Naive thymus-derived CD8-positive, alpha-beta T cell (primary cell): ENCODE results near the gene AIP. TPM values are rescaled to one million over a fixed set of nuclear protein-coding genes. Genes with fewer than 3 reads are reported as not detected.
"Not testable (repeated sequence)": the region's sequence is repeated elsewhere in the genome, so short reads cannot be mapped to it uniquely, and the experiment has no call there.

Experiments used
- ATAC-seq, 2 donors: fragments of 150-1000 bp; cut with Tn5 transposase in 1 of 2; sonication (Bioruptor Pico), chemical (Tn5 transposase) in 1 of 2; 1 replicate in 1 of 2; 2 replicates in 1 of 2; pipeline ENCODE4 v1.10.0; 2021; ENCODE audit warnings: mild to moderate bottlenecking in 2 of 2, moderate library complexity in 2 of 2
- POLR2A ChIA-PET: fragments of 350-600 bp; sonication (Branson Sonifier 250); formaldehyde crosslinking; loops from one replicate; lab custom pipeline; 2021; ENCODE audit warnings: antibody characterized with exemption; lab: Charles Lee
- DNase-seq, 10 donors: peaks; one replicate each; pipeline versions ENCODE4 v3.0.0 to v3.0.0-alpha.2; 2020 to 2022
- H3K27ac Mint-ChIP-seq, 10 donors: one replicate each; pipeline ENCODE4 v1.8.0; 2020 to 2022; ENCODE audit warnings: mild to moderate bottlenecking in 10 of 10, mixed read lengths in 10 of 10, moderate library complexity in 4 of 10, inconsistent platforms in 1 of 10
- H3K27me3 Mint-ChIP-seq, 5 donors: one replicate each; pipeline ENCODE4 v1.8.0; 2021 to 2022; ENCODE audit warnings: mixed read lengths in 5 of 5
- H3K36me3 Mint-ChIP-seq, 3 donors: one replicate each; pipeline ENCODE4 v1.8.0; 2020 to 2022; ENCODE audit warnings: mixed read lengths in 3 of 3, mild to moderate bottlenecking in 2 of 3, inconsistent platforms in 1 of 3
- H3K4me1 Mint-ChIP-seq, 4 donors: one replicate each; pipeline ENCODE4 v1.8.0; 2021 to 2022; ENCODE audit warnings: mixed read lengths in 4 of 4
- H3K4me3 Mint-ChIP-seq, 10 donors: one replicate each; pipeline ENCODE4 v1.8.0; 2020 to 2022; ENCODE audit warnings: mild to moderate bottlenecking in 10 of 10, mixed read lengths in 10 of 10, moderate library complexity in 6 of 10, inconsistent platforms in 1 of 10
- H3K9me3 Mint-ChIP-seq, 9 donors: one replicate each; pipeline ENCODE4 v1.8.0; 2020 to 2022; ENCODE audit warnings: mixed read lengths in 9 of 9, mild to moderate bottlenecking in 3 of 9, inconsistent platforms in 1 of 9, moderate library complexity in 1 of 9
- polyA plus RNA-seq, 3 donors: library from polyadenylated mRNA; unstranded; fragments of 300-500 nt; fragmentation: Illumina TruSeq; gene quantifications; one replicate each; pipeline ENCODE4 v1.2.3, GENCODE V29; 2021
- total RNA-seq, 8 experiments: library from RNA in 2 of 8; stranded (reverse) in 2 of 8; gene quantifications; one replicate each; pipeline ENCODE4 v1.2.3 and lab custom pipeline; 2021 to 2026

AIP gene
- total and polyA plus RNA-seq, 5 experiments from 2014 or later: 136 to 169 (median 146) TPM

- H3K4me1 Mint-ChIP-seq: peaks cover 2 to 15% (median 11%) of the 10 kb centered on the region in 4 donors
- no peaks in the 10 kb centered on the region for H3K36me3 Mint-ChIP-seq
- DNase-seq: no peak
- peak overlapping the region in 2 of 10 donors; percentile 27 to 43 for H3K27ac Mint-ChIP-seq
- H3K4me3 Mint-ChIP-seq: no peak overlapping the region
- POLR2A ChIA-PET: interaction anchor here (1.9 to 10.6 kb wide), 3 partner anchors 10 to 72 kb away, joined by 5 to 235 read pairs (median 13); partner anchors contain the start of genes AIP, CARNS1 and PPP1CA
- ATAC-seq: no peak
- H3K27me3 Mint-ChIP-seq: no peaks in the 10 kb centered on the region
- no peaks in the 10 kb centered on the region for H3K9me3 Mint-ChIP-seq
Measured at GRCh38 chr11:67472882-67473281, 9.9 kb upstream of the AIP start.

- H3K4me3 Mint-ChIP-seq, H3K4me1 Mint-ChIP-seq, H3K9me3 Mint-ChIP-seq, H3K27me3 Mint-ChIP-seq, DNase-seq, ATAC-seq, H3K36me3 Mint-ChIP-seq, H3K27ac Mint-ChIP-seq: not testable (repeated sequence)
- POLR2A ChIA-PET: interaction anchor here (0.8 to 10.6 kb wide), 3 partner anchors 41 to 75 kb away, joined by 3 to 235 read pairs (median 3); partner anchors contain the start of genes CARNS1 and PPP1CA
Measured at GRCh38 chr11:67476692-67477091, 6.1 kb upstream of the AIP start.

GRCh38 chr11:67477344-67478050, 5.3 kb upstream of the AIP start:
- not testable (repeated sequence) for ATAC-seq, H3K4me3 Mint-ChIP-seq, H3K9me3 Mint-ChIP-seq

GRCh38 chr11:67482275-67482826, 475 bp upstream of the AIP start:
- Mint-ChIP-seq H3K9me3 (no peaks in the 10 kb centered on the region), H3K4me3 (peak overlapping the region; percentile 86 to 100 (median 98)), H3K27me3 (no peaks in the 10 kb centered on the region), H3K27ac (peak overlapping the region; percentile 96 to 100 (median 99)), H3K4me1 (peaks cover 26 to 48% (median 45%) of the 10 kb centered on the region in 4 donors), H3K36me3 (peaks cover 0 to 10% (median 3%) of the 10 kb centered on the region in 3 donors)
- peak in 1 of 10 donors; percentile 54 for DNase-seq
- POLR2A ChIA-PET: interaction anchor here (0.7 to 9.3 kb wide), 31 partner anchors 9 to 210 kb away, joined by 3 to 176 read pairs (median 7); partner anchors contain the start of genes ANKRD13D, CARNS1, CDK2AP2 and PITPNM1
- ATAC-seq: peak; percentile 4 to 12

More at GRCh38 chr11:67477344-67478050, 5.3 kb upstream of the AIP start:
- not testable (repeated sequence) for DNase-seq, H3K27me3 Mint-ChIP-seq, H3K36me3 Mint-ChIP-seq, H3K4me1 Mint-ChIP-seq
- peak overlapping the region in 1 of 10 donors; percentile 12 for H3K27ac Mint-ChIP-seq
- POLR2A ChIA-PET: interaction anchor here (0.7 to 1.5 kb wide), 2 partner anchors 27 to 769 kb away, joined by 4 to 5 read pairs; partner anchors contain the start of gene PITPNM1

- peaks cover 0 to 26% (median 7%) of the 10 kb centered on the region in 3 donors for H3K36me3 Mint-ChIP-seq
Measured at GRCh38 chr11:67483831-67484665, 1.2 kb downstream of the AIP start.

GRCh38 chr11:67484847-67485311, 2.1 kb downstream of the AIP start:
- peak overlapping the region; percentile 96 to 100 (median 99) for H3K27ac Mint-ChIP-seq
- no peaks in the 10 kb centered on the region for H3K27me3 Mint-ChIP-seq
- H3K4me1 Mint-ChIP-seq: peaks cover 36 to 68% (median 64%) of the 10 kb centered on the region in 4 donors
- peak; percentile 34 to 71 (median 52) for DNase-seq
- POLR2A ChIA-PET: interaction anchor here (0.6 to 9.3 kb wide), 25 partner anchors 11 to 873 kb away, joined by 3 to 176 read pairs (median 10); partner anchors contain the start of genes CARNS1, CDK2AP2, PITPNM1 and POLD4
- no peaks in the 10 kb centered on the region for H3K9me3 Mint-ChIP-seq
- H3K36me3 Mint-ChIP-seq: peaks cover 0 to 31% (median 12%) of the 10 kb centered on the region in 3 donors
- peak overlapping the region; percentile 86 to 100 (median 98) for H3K4me3 Mint-ChIP-seq
- ATAC-seq: peak; percentile 3 to 7

More at GRCh38 chr11:67483831-67484665, 1.2 kb downstream of the AIP start:
- Mint-ChIP-seq H3K9me3 (no peaks in the 10 kb centered on the region), H3K4me3 (peak overlapping the region; percentile 86 to 100 (median 98)), H3K4me1 (peaks cover 34 to 62% (median 59%) of the 10 kb centered on the region in 4 donors), H3K27ac (peak overlapping the region; percentile 96 to 100 (median 99)), H3K27me3 (no peaks in the 10 kb centered on the region)
- POLR2A ChIA-PET: interaction anchor here (0.8 to 9.3 kb wide), 30 partner anchors 11 to 244 kb away, joined by 3 to 176 read pairs (median 10); partner anchors contain the start of genes ANKRD13D, CARNS1, CDK2AP2 and PITPNM1
- peak; percentile 56 to 68 for ATAC-seq
- DNase-seq: peak in 8 of 10 donors; percentile 46 to 89 (median 74)

GRCh38 chr11:67485873-67486361, 3.1 kb downstream of the AIP start:
- H3K4me3 Mint-ChIP-seq: peak overlapping the region; percentile 77 to 100 (median 89)
- ATAC-seq, H3K27me3 Mint-ChIP-seq, H3K9me3 Mint-ChIP-seq: not testable (repeated sequence)
- peak overlapping the region; percentile 94 to 100 (median 96) for H3K27ac Mint-ChIP-seq
- POLR2A ChIA-PET: interaction anchor here (0.7 to 9.3 kb wide), 15 partner anchors 9 to 96 kb away, joined by 3 to 176 read pairs (median 22); partner anchors contain the start of genes CARNS1, CDK2AP2, PITPNM1 and PPP1CA
- peak in 7 of 10 donors; percentile 33 to 73 (median 46) for DNase-seq
- peaks cover 36 to 69% (median 67%) of the 10 kb centered on the region in 4 donors for H3K4me1 Mint-ChIP-seq
- peaks cover 0 to 41% (median 12%) of the 10 kb centered on the region in 3 donors for H3K36me3 Mint-ChIP-seq

- Mint-ChIP-seq H3K4me3 (peak overlapping the region; percentile 77 to 100 (median 89)), H3K27me3 (no peaks in the 10 kb centered on the region), H3K4me1 (peaks cover 37 to 69% (median 67%) of the 10 kb centered on the region in 4 donors), H3K27ac (peak overlapping the region; percentile 94 to 100 (median 96)), H3K36me3 (peaks cover 0 to 48% (median 12%) of the 10 kb centered on the region in 3 donors), H3K9me3 (no peaks in the 10 kb centered on the region)
- ATAC-seq (no peak), DNase-seq (peak in 1 of 10 donors; percentile 48)
- POLR2A ChIA-PET: interaction anchor here (0.7 to 9.3 kb wide), 12 partner anchors 9 to 96 kb away, joined by 3 to 176 read pairs (median 32); partner anchors contain the start of genes CARNS1, CDK2AP2, PITPNM1 and PPP1CA
Measured at GRCh38 chr11:67486481-67487195, 3.8 kb downstream of the AIP start.

GRCh38 chr11:67489203-67489884, 6.5 kb downstream of the AIP start:
- peak overlapping the region in 8 of 10 donors; percentile 35 to 81 (median 65) for H3K27ac Mint-ChIP-seq
- peak overlapping the region in 1 of 10 donors; percentile 3 for H3K4me3 Mint-ChIP-seq
- POLR2A ChIA-PET: interaction anchor here (0.7 to 9.3 kb wide), 10 partner anchors 10 to 98 kb away, joined by 3 to 176 read pairs (median 8); partner anchors contain the start of genes PITPNM1, PPP1CA, RAD9A and TBC1D10C
- DNase-seq (no peak), ATAC-seq (no peak)
- H3K4me1 Mint-ChIP-seq: peaks cover 27 to 53% (median 45%) of the 10 kb centered on the region in 4 donors
- no peaks in the 10 kb centered on the region for H3K27me3 Mint-ChIP-seq
- no peaks in the 10 kb centered on the region for H3K9me3 Mint-ChIP-seq
- peaks cover 0 to 56% (median 12%) of the 10 kb centered on the region in 3 donors for H3K36me3 Mint-ChIP-seq
